GM18502 (cell line): ENCODE results near the gene AKAP10.
"Not testable (repeated sequence)": the region's sequence is repeated elsewhere in the genome, so short reads cannot be mapped to it uniquely, and the experiment has no call there.

ENCODE experiments used
- ATAC-seq: cut with Tn5 transposase; IDR thresholded peaks from one replicate; pipeline ENCODE4 v1.9.1; 2021; ENCODE audit warnings: mild to moderate bottlenecking; ENCODE audit not compliant: unreplicated experiment, poor library complexity

Gene AKAP10

GRCh38 chr17:19979917-19980770 is 2.5 kb upstream of the AKAP10 start:
- ATAC-seq: no peak

GRCh38 chr17:19978805-19979211 is 1.2 kb upstream of the AKAP10 start:
- no peak for ATAC-seq

- peak; percentile 41 for ATAC-seq
These were observed 678 bp upstream of the AKAP10 start for GRCh38 chr17:19978209-19978802.

- no peak for ATAC-seq
These were observed 2.0 kb downstream of the AKAP10 start for GRCh38 chr17:19975601-19976000.

- no peak for ATAC-seq
These were observed 4.5 kb downstream of the AKAP10 start for GRCh38 chr17:19973156-19973555.

GRCh38 chr17:19962954-19963353 is 14.7 kb downstream of the AKAP10 start:
- not testable (repeated sequence) for ATAC-seq

GRCh38 chr17:19958023-19958422 is 19.6 kb downstream of the AKAP10 start:
- no peak for ATAC-seq

- no peak for ATAC-seq
These were observed 22.5 kb downstream of the AKAP10 start for GRCh38 chr17:19955099-19955498.

GRCh38 chr17:19951411-19951810 is 26.2 kb downstream of the AKAP10 start:
- not testable (repeated sequence) for ATAC-seq

- ATAC-seq: not testable (repeated sequence)
These were observed 26.9 kb downstream of the AKAP10 start for GRCh38 chr17:19950624-19951195.

GRCh38 chr17:19948116-19948943 is 29.3 kb downstream of the AKAP10 start:
- no peak for ATAC-seq

GRCh38 chr17:19946921-19947320 is 30.7 kb downstream of the AKAP10 start:
- ATAC-seq: no peak

GRCh38 chr17:19945009-19945626 is 32.5 kb downstream of the AKAP10 start:
- ATAC-seq: no peak

GRCh38 chr17:19943599-19943998 is 34.0 kb downstream of the AKAP10 start:
- no peak for ATAC-seq

GRCh38 chr17:19943026-19943425 is 34.6 kb downstream of the AKAP10 start:
- ATAC-seq: no peak

- ATAC-seq: no peak
These were observed 36.7 kb downstream of the AKAP10 start for GRCh38 chr17:19940722-19941464.

- no peak for ATAC-seq
These were observed 37.5 kb downstream of the AKAP10 start for GRCh38 chr17:19939993-19940721.

- ATAC-seq: no peak
These were observed 38.9 kb downstream of the AKAP10 start for GRCh38 chr17:19938736-19939135.

GRCh38 chr17:19937522-19937921 is 40.1 kb downstream of the AKAP10 start:
- no peak for ATAC-seq
